HG02884 (cell line): Measurements from ENCODE around the gene CTNNA2.

Source experiments
- ATAC-seq: cut with Tn5 transposase; IDR thresholded peaks from one replicate; pipeline ENCODE4 v1.9.1; 2021; ENCODE audit warnings: mild to moderate bottlenecking, moderate library complexity; ENCODE audit not compliant: unreplicated experiment

CTNNA2 gene

GRCh38 chr2:79916285-79916684 is 403.4 kb downstream of the CTNNA2 start:
- ATAC-seq: no peak

- no peak for ATAC-seq
These were observed 407.7 kb downstream of the CTNNA2 start for GRCh38 chr2:79920512-79921076.

GRCh38 chr2:79929624-79930023 is 416.8 kb downstream of the CTNNA2 start:
- ATAC-seq: no peak

GRCh38 chr2:79935046-79935732 is 422.3 kb downstream of the CTNNA2 start:
- no peak for ATAC-seq

GRCh38 chr2:79935771-79936657 is 423.2 kb downstream of the CTNNA2 start:
- ATAC-seq: peak; percentile 74

GRCh38 chr2:79936715-79937114 is 423.9 kb downstream of the CTNNA2 start:
- ATAC-seq: no peak

GRCh38 chr2:79938648-79939047 is 425.8 kb downstream of the CTNNA2 start:
- no peak for ATAC-seq

- no peak for ATAC-seq
These were observed 427.5 kb downstream of the CTNNA2 start for GRCh38 chr2:79940364-79940763.

GRCh38 chr2:79941179-79941578 is 428.3 kb downstream of the CTNNA2 start:
- ATAC-seq: no peak

GRCh38 chr2:79944205-79944604 is 431.4 kb downstream of the CTNNA2 start:
- no peak for ATAC-seq

GRCh38 chr2:79945653-79946445 is 433.0 kb downstream of the CTNNA2 start:
- ATAC-seq: no peak

- no peak for ATAC-seq
These were observed 434.9 kb downstream of the CTNNA2 start for GRCh38 chr2:79947751-79948150.

GRCh38 chr2:79950526-79950925 is 437.7 kb downstream of the CTNNA2 start:
- no peak for ATAC-seq

GRCh38 chr2:79952616-79953015 is 439.8 kb downstream of the CTNNA2 start:
- no peak for ATAC-seq

- ATAC-seq: no peak
These were observed 447.2 kb downstream of the CTNNA2 start for GRCh38 chr2:79960035-79960434.

GRCh38 chr2:79960519-79960918 is 447.7 kb downstream of the CTNNA2 start:
- no peak for ATAC-seq

- ATAC-seq: no peak
These were observed 452.1 kb downstream of the CTNNA2 start for GRCh38 chr2:79964966-79965365.

- no peak for ATAC-seq
These were observed 453.5 kb downstream of the CTNNA2 start for GRCh38 chr2:79966369-79966768.

- ATAC-seq: no peak
These were observed 454.0 kb downstream of the CTNNA2 start for GRCh38 chr2:79966882-79967281.

GRCh38 chr2:79971807-79972206 is 459.0 kb downstream of the CTNNA2 start:
- no peak for ATAC-seq

GRCh38 chr2:79972661-79973060 is 459.8 kb downstream of the CTNNA2 start:
- ATAC-seq: no peak
